Adrenal gland (tissue), 12 donors: ENCODE measurements around the gene CDKN2A. TPM values are rescaled to one million over a fixed set of nuclear protein-coding genes. Genes with fewer than 3 reads are reported as not detected.

ENCODE experiments used
- DNase-seq, 7 donors: peaks; one replicate each; pipeline ENCODE4 v3.0.0-alpha.2; 2019 to 2020
- H3K27ac ChIP-seq, 5 donors: fragments of 200-600 bp; sonication (generic) in 4 of 5; 1 replicate in 3 of 5; 2 replicates in 2 of 5; pipeline versions ENCODE4 v1.5.1 to v1.8.0; 2016 to 2020; ENCODE audit warnings: mild to moderate bottlenecking in 1 of 5
- H3K27me3 ChIP-seq: fragments of 200-600 bp; 2 replicates; pipeline ENCODE4 v1.8.0; 2021
- H3K36me3 ChIP-seq, 2 donors: fragments of 200-600 bp; replicated peaks in 1 of 2; 1 replicate in 1 of 2; 2 replicates in 1 of 2; pipeline versions ENCODE4 v1.5.1 to v1.8.0; 2018 to 2022
- H3K4me1 ChIP-seq, 2 donors: fragments of 200-600 bp; replicated peaks in 1 of 2; 1 replicate in 1 of 2; 2 replicates in 1 of 2; pipeline versions ENCODE4 v1.5.1 to v1.8.0; 2018 to 2021
- H3K4me3 ChIP-seq, 4 donors: fragments of 200-600 bp; sonication (generic) in 3 of 4; one replicate each; pipeline ENCODE4 v1.5.1; 2016 to 2018
- H3K9me3 ChIP-seq, 3 donors: fragments of 200-600 bp; sonication (generic) in 1 of 3; replicated peaks in 1 of 3; 1 replicate in 2 of 3; 2 replicates in 1 of 3; pipeline versions ENCODE4 v1.5.1 to v1.8.0; 2016 to 2021
- CTCF ChIP-seq, 6 experiments: fragments of 450-650 bp in 4 of 6; fragments of 200-600 bp in 2 of 6; sonication (generic) in 1 of 6; IDR thresholded peaks; 1 replicate in 5 of 6; 2 replicates in 1 of 6; pipeline versions ENCODE4 v1.5.1 to v1.8.0; 2016 to 2021; ENCODE audit warnings: antibody characterized with exemption in 6 of 6, mild to moderate bottlenecking in 2 of 6, moderate library complexity in 1 of 6
- POLR2A ChIP-seq, 2 donors: fragments of 450-650 bp; IDR thresholded peaks; one replicate each; pipeline ENCODE4 v1.6.1; 2017; ENCODE audit warnings: antibody characterized with exemption in 2 of 2, mild to moderate bottlenecking in 2 of 2, moderate library complexity in 1 of 2
- WGBS, 4 donors: extraction: QIAGEN DNeasy Blood & Tissue Kit in 2 of 4; methylation state at CpG; one replicate each; pipeline versions ENCODE4 v1.1.5 to v1.1.7; 2013 to 2017; 5-methylcytosine and 5-hydroxymethylcytosine counted together
- intact Hi-C, 2 donors: fragments of 100-400 bp; cut with DNase I; formaldehyde crosslinking; loops; one replicate each; pipeline versions ENCODE4 v1.14.1 to v1.15.0; 2022 to 2023
- polyA plus RNA-seq, 3 donors: library from polyadenylated mRNA; stranded (reverse); fragments of 200-250 nt in 2 of 3; fragments of 350-450 nt in 1 of 3; fragmentation: Illumina TruSeq in 1 of 3; extraction: RNeasy Lipid Tissue Mini Kit (QIAGEN cat#74804) in 1 of 3; gene quantifications; one replicate each; pipeline ENCODE4 v1.2.3, GENCODE V29; 2013 to 2014
- total RNA-seq, 9 donors: library from RNA; depleted of rRNA in 4 of 9; stranded (reverse); fragments of >200 nt in 4 of 9; fragments of 120-200 nt in 1 of 9; fragmentation: NEBNext Ultra II Directional in 1 of 9; extraction: Animal tissue kit (Norgen Biotek cat#: 25700) in 1 of 9; gene quantifications; one replicate each; pipeline versions ENCODE4 v1.1.0 to v1.2.4, GENCODE V29; 2013 to 2023
- donor health status: healthy with polysubstance abuse.
- donor health status: Bipolar disorder and iron deficiency.
- donor health status: DM: yes; HTN: yes; CAD: no.
- donor health status: DM: no; HTN: no; CAD: no.
- donor health status: DM: no; HTN: no; CAD: no.
- donor health status: DM: yes; HTN: yes; CAD: no.

Gene CDKN2A
- total and polyA plus RNA-seq, 12 donors, result 0.39 to 34.5 (median 13.7) TPM

- peaks cover 0 to 9% of the 10 kb centered on the region in 2 donors for H3K4me1 ChIP-seq
- peaks cover 21% of the 10 kb centered on the region for H3K27me3 ChIP-seq
- 86 to 92% (median 90%) methylated on average over 5 of the region's 5 CpGs for WGBS, 4 donors
- H3K9me3 ChIP-seq, result no peaks in the 10 kb centered on the region
- TF ChIP-seq CTCF (IDR thresholded peaks at IDR 0.05), result no peak
- no peaks in the 10 kb centered on the region for H3K36me3 ChIP-seq
- H3K4me3 ChIP-seq, result no peak overlapping the region
- intact Hi-C loops, result loop anchor here in 1 of 2 donors (10.0 kb wide), 1 partner anchor 177 kb away; no protein-coding TSS in a partner anchor
- DNase-seq, result no peak
- no peak overlapping the region for H3K27ac ChIP-seq
These were observed 2.9 kb downstream of the CDKN2A start for GRCh38 chr9:21991072-21991959.

- no peaks in the 10 kb centered on the region for H3K9me3 ChIP-seq
- DNase-seq, result no peak
- TF ChIP-seq CTCF (IDR thresholded peaks at IDR 0.05), result no peak
- no peak for TF ChIP-seq POLR2A (IDR thresholded peaks at IDR 0.05)
- WGBS, 4 donors, result 31 to 38% (median 35%) methylated on average over 32 to 35 of the region's 35 CpGs
- peaks cover 0 to 5% of the 10 kb centered on the region in 2 donors for H3K4me1 ChIP-seq
- intact Hi-C loops, result loop anchor here in 1 of 2 donors (10.0 kb wide), 1 partner anchor 175 kb away; no protein-coding TSS in a partner anchor
- peaks cover 21% of the 10 kb centered on the region for H3K27me3 ChIP-seq
- no peak overlapping the region for H3K4me3 ChIP-seq
- no peak overlapping the region for H3K27ac ChIP-seq
- H3K36me3 ChIP-seq, result no peaks in the 10 kb centered on the region
These were observed 4.6 kb downstream of the CDKN2A start for GRCh38 chr9:21989440-21990189.

- 58 to 64% (median 60%) methylated on average over 9 of the region's 9 CpGs for WGBS, 4 donors
- H3K36me3 ChIP-seq, result no peaks in the 10 kb centered on the region
- H3K4me1 ChIP-seq, result peaks cover 0 to 5% of the 10 kb centered on the region in 2 donors
- intact Hi-C loops, result no loop called here
- no peaks in the 10 kb centered on the region for H3K9me3 ChIP-seq
- H3K27ac ChIP-seq, result no peak overlapping the region
- peaks cover 23% of the 10 kb centered on the region for H3K27me3 ChIP-seq
- DNase-seq, result no peak
- H3K4me3 ChIP-seq, result no peak overlapping the region
- no peak for TF ChIP-seq POLR2A (IDR thresholded peaks at IDR 0.05)
- TF ChIP-seq CTCF (IDR thresholded peaks at IDR 0.05), result no peak
These were observed 5.9 kb downstream of the CDKN2A start for GRCh38 chr9:21988056-21988990.
